Right lobe of liver (tissue), 6 donors: ENCODE data around the gene MT1G. TPM values are rescaled to one million over a fixed set of nuclear protein-coding genes. Genes with fewer than 3 reads are reported as not detected.

Experiments
- ATAC-seq, 4 donors: fragments of 200-7000 bp; cut with Tn5 transposase; one replicate each; pipeline ENCODE4 v1.9.1; 2020; ENCODE audit warnings: mild to moderate bottlenecking in 4 of 4, moderate library complexity in 4 of 4
- DNase-seq, 3 donors: peaks; one replicate each; pipeline ENCODE4 v3.0.0-alpha.2; 2020
- H3K27ac ChIP-seq, 3 donors: fragments of 200-600 bp; one replicate each; pipeline ENCODE4 v1.8.0; 2022
- H3K27me3 ChIP-seq, 2 donors: fragments of 200-600 bp; one replicate each; pipeline ENCODE4 v1.8.0; 2022
- H3K36me3 ChIP-seq, 4 donors: fragments of 200-600 bp; sonication (generic) in 1 of 4; one replicate each; pipeline versions ENCODE4 v1.5.1 to v1.8.0; 2017 to 2022; ENCODE audit warnings: control low read depth in 1 of 4
- H3K4me1 ChIP-seq, 4 donors: fragments of 200-600 bp; sonication (generic) in 1 of 4; one replicate each; pipeline versions ENCODE4 v1.5.1 to v1.8.0; 2017 to 2022; ENCODE audit warnings: control low read depth in 1 of 4
- H3K4me3 ChIP-seq, 3 donors: fragments of 200-600 bp; one replicate each; pipeline ENCODE4 v1.8.0; 2022
- H3K9me3 ChIP-seq, 4 donors: fragments of 200-600 bp; sonication (generic) in 1 of 4; one replicate each; pipeline versions ENCODE4 v1.5.1 to v1.8.0; 2017 to 2022; ENCODE audit warnings: control low read depth in 1 of 4
- POLR2A ChIP-seq: fragments of 450-650 bp; IDR thresholded peaks from one replicate; pipeline ENCODE4 v1.6.1; 2017; ENCODE audit warnings: antibody characterized with exemption, mild to moderate bottlenecking
- WGBS: methylation state at CpG from one replicate; pipeline ENCODE4 v1.1.6; 2018; ENCODE audit warnings: low coverage, low lambda C conversion rate; ENCODE audit not compliant: insufficient coverage; ENCODE audit errors: missing lambda C conversion rate; 5-methylcytosine and 5-hydroxymethylcytosine counted together
- intact Hi-C, 2 donors: fragments of 100-400 bp; cut with DNase I; formaldehyde crosslinking; loops; one replicate each; pipeline versions ENCODE4 v1.11.2 to v1.14.1; 2022
- total RNA-seq, 6 experiments: library from RNA; depleted of rRNA in 2 of 6; stranded (reverse); fragments of >200 nt in 2 of 6; fragmentation: NEBNext Ultra II Directional in 3 of 6; extraction: Animal tissue kit (Norgen Biotek cat#: 25700) in 3 of 6; gene quantifications; one replicate each; pipeline versions ENCODE4 v1.1.0 to v1.2.4, GENCODE V29; 2016 to 2023
- TF ChIP-seq, protein P1 (sequence below), 4 donors: fragments of 200-600 bp in 3 of 4; fragments of 450-650 bp in 1 of 4; IDR thresholded peaks; one replicate each; pipeline versions ENCODE4 v1.5.1 to v1.8.0; 2016 to 2022; ENCODE audit warnings: antibody characterized with exemption in 4 of 4, mild to moderate bottlenecking in 2 of 4
- donor health status: DM: no; HTN: yes; CAD: no.
- donor health status: DM: no; HTN: no; CAD: no.
- donor health status: DM: no; HTN: no; CAD: no.
- donor health status: DM: no; HTN: yes; CAD: no.
- donor health status: DM: no; HTN: yes; CAD: no.

The MT1G gene
- total RNA-seq, 6 experiments from 2014 or later: 490 to 8,056 (median 1,365) TPM

DNA sequence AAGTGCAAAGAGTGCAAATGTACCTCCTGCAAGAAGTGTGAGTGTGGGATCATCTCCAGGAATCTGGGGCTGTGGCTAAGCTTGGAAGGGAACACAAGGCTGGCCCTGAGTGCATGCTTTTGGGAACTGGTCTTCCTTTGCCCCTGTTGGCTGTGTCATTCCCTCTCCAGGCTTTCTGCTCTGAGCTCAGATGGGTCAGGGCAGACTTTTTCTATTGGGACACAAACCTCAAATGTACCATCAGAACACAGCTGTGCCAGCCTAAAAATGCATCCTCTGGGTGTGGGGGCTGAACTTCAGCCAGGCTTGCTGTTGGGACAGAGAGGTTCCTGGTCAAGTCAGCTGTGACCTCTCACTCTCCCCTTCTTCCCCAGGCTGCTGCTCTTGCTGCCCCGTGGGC lies 15.3 kb downstream of the MT1G start:
- intact Hi-C loops: no loop called here
- TF ChIP-seq POLR2A: no peak
- TF ChIP-seq, protein P1, sequence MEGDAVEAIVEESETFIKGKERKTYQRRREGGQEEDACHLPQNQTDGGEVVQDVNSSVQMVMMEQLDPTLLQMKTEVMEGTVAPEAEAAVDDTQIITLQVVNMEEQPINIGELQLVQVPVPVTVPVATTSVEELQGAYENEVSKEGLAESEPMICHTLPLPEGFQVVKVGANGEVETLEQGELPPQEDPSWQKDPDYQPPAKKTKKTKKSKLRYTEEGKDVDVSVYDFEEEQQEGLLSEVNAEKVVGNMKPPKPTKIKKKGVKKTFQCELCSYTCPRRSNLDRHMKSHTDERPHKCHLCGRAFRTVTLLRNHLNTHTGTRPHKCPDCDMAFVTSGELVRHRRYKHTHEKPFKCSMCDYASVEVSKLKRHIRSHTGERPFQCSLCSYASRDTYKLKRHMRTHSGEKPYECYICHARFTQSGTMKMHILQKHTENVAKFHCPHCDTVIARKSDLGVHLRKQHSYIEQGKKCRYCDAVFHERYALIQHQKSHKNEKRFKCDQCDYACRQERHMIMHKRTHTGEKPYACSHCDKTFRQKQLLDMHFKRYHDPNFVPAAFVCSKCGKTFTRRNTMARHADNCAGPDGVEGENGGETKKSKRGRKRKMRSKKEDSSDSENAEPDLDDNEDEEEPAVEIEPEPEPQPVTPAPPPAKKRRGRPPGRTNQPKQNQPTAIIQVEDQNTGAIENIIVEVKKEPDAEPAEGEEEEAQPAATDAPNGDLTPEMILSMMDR (IDR thresholded peaks at IDR 0.05): no peak
- H3K4me3 ChIP-seq: no peak overlapping the region
- no peaks in the 10 kb centered on the region for H3K9me3 ChIP-seq
- no peaks in the 10 kb centered on the region for H3K27me3 ChIP-seq
- no peak overlapping the region for H3K27ac ChIP-seq
- WGBS: no CpG with 5 or more reads among the region's 1 CpG
- no peak for DNase-seq
- H3K36me3 ChIP-seq: no peaks in the 10 kb centered on the region
- no peak for ATAC-seq
- H3K4me1 ChIP-seq: peaks cover 0 to 13% (median 0%) of the 10 kb centered on the region in 4 donors

DNA sequence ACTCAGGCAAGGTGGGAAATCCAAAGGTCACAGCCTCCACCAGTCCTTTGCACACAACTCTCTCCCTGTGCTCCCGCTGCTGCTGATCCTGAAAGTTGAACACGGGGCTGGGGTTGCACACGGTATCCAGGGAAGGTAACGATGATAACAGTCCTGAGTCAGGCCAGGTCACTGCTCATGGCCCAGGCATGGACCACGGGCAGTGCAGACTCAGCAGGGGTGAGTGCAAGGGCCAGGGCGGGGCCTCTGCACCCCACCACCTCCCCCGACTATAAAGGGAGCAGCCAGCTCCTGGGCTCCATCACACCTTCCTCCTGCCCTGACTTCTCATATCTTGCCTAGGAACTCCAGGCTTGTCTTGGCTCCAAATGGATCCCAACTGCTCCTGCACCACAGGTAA lies 16.3 kb downstream of the MT1G start, which contains the start of gene MT1B:
MT1B (plus strand) TSS at position 301 of the 400 bp plus-strand sequence; CDS start at position 369, 68 bp downstream.
- H3K4me3 ChIP-seq: no peak within 1 kb of the TSS
- ATAC-seq (no peak), DNase-seq (no peak)
- H3K9me3 ChIP-seq: no peaks in the 10 kb centered on the region
- no peak for TF ChIP-seq POLR2A
- TF ChIP-seq, protein P1 (IDR thresholded peaks at IDR 0.05): no peak
- no peaks in the 10 kb centered on the region for H3K27me3 ChIP-seq
- H3K27ac ChIP-seq: no peak within 1 kb of the TSS
- intact Hi-C loops: no loop called here
- H3K4me1 ChIP-seq: peaks cover 0 to 19% (median 0%) of the 10 kb centered on the region in 4 donors
- H3K36me3 ChIP-seq: no peaks in the 10 kb centered on the region
- 30% methylated on average over 2 of the region's 7 CpGs for WGBS

DNA sequence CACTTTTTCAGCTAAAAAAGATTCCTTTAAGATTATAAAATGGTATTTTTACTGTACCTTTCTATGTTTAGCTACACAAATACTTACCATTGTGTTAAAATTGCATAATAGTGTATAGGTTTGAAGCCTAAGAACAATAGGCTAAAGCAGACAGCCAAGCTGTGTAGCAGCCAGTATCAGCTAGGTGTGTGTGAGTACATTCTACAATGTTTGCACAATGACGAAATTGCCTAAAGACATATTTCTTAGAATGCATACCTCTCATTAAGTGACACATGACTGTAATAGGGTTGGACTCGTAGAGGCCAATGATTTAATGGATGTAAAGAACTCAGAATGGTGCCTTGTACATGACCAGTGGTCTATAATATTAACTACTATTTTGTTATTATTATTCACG lies 18.0 kb downstream of the MT1G start:
- ATAC-seq (no peak), DNase-seq (no peak)
- Histone ChIP-seq H3K27me3 (no peaks in the 10 kb centered on the region), H3K4me1 (peaks cover 0 to 20% (median 0%) of the 10 kb centered on the region in 4 donors), H3K36me3 (no peaks in the 10 kb centered on the region), H3K27ac (no peak overlapping the region), H3K9me3 (no peaks in the 10 kb centered on the region), H3K4me3 (no peak overlapping the region)
- 78% methylated on average over 3 of the region's 3 CpGs for WGBS
- intact Hi-C loops: no loop called here
- TF ChIP-seq POLR2A: no peak
- TF ChIP-seq, protein P1 (IDR thresholded peaks at IDR 0.05): no peak

DNA sequence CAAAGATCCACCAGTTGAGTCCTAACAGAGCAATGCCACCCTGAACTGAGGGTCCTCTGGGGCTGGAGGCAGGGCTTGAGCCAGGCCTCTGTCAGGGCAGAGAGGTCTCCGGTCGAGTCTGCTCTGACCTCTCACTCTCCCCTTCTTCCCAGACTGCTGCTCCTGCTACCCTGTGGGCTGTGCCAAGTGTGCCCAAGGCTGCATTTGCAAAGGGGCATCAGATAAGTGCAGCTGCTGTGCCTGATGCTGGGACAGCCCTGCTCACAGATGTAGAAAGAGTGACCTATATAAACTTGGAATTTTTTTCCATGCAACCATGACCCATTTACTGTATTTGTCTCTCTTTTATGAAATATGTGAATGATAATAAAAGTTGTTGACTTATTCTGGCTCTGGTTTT lies 18.6 kb downstream of the MT1G start:
- WGBS: no CpG with 5 or more reads among the region's 2 CpGs
- Histone ChIP-seq H3K4me1 (peaks cover 0 to 24% (median 0%) of the 10 kb centered on the region in 4 donors), H3K36me3 (no peaks in the 10 kb centered on the region), H3K27ac (peak overlapping the region in 1 of 3 donors; percentile 85), H3K9me3 (no peaks in the 10 kb centered on the region), H3K27me3 (no peaks in the 10 kb centered on the region), H3K4me3 (no peak overlapping the region)
- no peak for DNase-seq
- intact Hi-C loops: no loop called here
- TF ChIP-seq POLR2A: no peak
- TF ChIP-seq, protein P1 (IDR thresholded peaks at IDR 0.05): no peak
- no peak for ATAC-seq
